Measurements from ENCODE around the gene RTN1.

The RTN1 gene

GRCh38 chr14:59769586-59769985 lies 101.0 kb downstream of the RTN1 start:
- H3K4me1 ChIP-seq (ENCODE audit: control insufficient read depth, insufficient read depth, low read length, poor library complexity, severe bottlenecking), result no peaks in the 10 kb centered on the region
- no peaks in the 10 kb centered on the region for H3K27me3 ChIP-seq (replicated peaks; ENCODE audit: control insufficient read depth, insufficient read depth, low read length, poor library complexity, severe bottlenecking)
- no peak for DNase-seq
- no peak overlapping the region for H3K27ac ChIP-seq (ENCODE audit: insufficient read depth, low read length, poor library complexity, severe bottlenecking)
- no peak overlapping the region for H3K4me3 ChIP-seq (ENCODE audit: insufficient read depth, low read depth, low read length, poor library complexity, severe bottlenecking)
- no peaks in the 10 kb centered on the region for H3K9me3 ChIP-seq (ENCODE audit: control insufficient read depth, low read length)
- no peaks in the 10 kb centered on the region for H3K36me3 ChIP-seq (ENCODE audit: control insufficient read depth, insufficient read depth, low read length)

- Histone ChIP-seq H3K36me3 (ENCODE audit: control insufficient read depth, insufficient read depth, low read length) (no peaks in the 10 kb centered on the region), H3K4me3 (ENCODE audit: insufficient read depth, low read depth, low read length, poor library complexity, severe bottlenecking) (no peak overlapping the region), H3K27me3 (replicated peaks; ENCODE audit: control insufficient read depth, insufficient read depth, low read length, poor library complexity, severe bottlenecking) (no peaks in the 10 kb centered on the region), H3K4me1 (ENCODE audit: control insufficient read depth, insufficient read depth, low read length, poor library complexity, severe bottlenecking) (no peaks in the 10 kb centered on the region), H3K9me3 (ENCODE audit: control insufficient read depth, low read length) (no peaks in the 10 kb centered on the region), H3K27ac (ENCODE audit: insufficient read depth, low read length, poor library complexity, severe bottlenecking) (no peak overlapping the region)
- no peak for DNase-seq
Measured at GRCh38 chr14:59768855-59769375, 101.7 kb downstream of the RTN1 start.

DNA sequence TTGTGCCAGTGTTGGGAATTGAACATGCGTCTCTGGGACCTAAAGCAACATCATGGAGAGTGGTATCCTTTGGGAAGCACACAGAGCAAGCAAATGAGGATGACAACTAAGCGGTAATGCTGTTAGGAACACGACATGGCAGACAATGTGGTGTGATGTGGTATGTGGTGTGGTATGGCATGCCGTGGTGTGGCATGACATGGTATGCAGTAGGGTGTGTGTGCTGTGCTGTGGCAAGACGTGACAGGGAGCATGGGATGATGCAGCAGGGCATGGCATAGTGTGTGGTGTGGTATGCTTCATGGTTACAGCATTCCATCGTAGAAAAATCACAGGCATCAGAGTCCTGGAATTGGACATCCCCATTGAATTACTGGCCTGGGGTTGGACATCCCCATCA lies 108.7 kb downstream of the RTN1 start:
- Histone ChIP-seq H3K4me3 (ENCODE audit: insufficient read depth, low read depth, low read length, poor library complexity, severe bottlenecking) (no peak overlapping the region), H3K4me1 (ENCODE audit: control insufficient read depth, insufficient read depth, low read length, poor library complexity, severe bottlenecking) (no peaks in the 10 kb centered on the region), H3K27me3 (replicated peaks; ENCODE audit: control insufficient read depth, insufficient read depth, low read length, poor library complexity, severe bottlenecking) (no peaks in the 10 kb centered on the region), H3K36me3 (ENCODE audit: control insufficient read depth, insufficient read depth, low read length) (no peaks in the 10 kb centered on the region), H3K27ac (ENCODE audit: insufficient read depth, low read length, poor library complexity, severe bottlenecking) (no peak overlapping the region), H3K9me3 (ENCODE audit: control insufficient read depth, low read length) (no peaks in the 10 kb centered on the region)
- DNase-seq, result no peak

- DNase-seq, result no peak
- H3K9me3 ChIP-seq (ENCODE audit: control insufficient read depth, low read length), result no peaks in the 10 kb centered on the region
- no peak overlapping the region for H3K27ac ChIP-seq (ENCODE audit: insufficient read depth, low read length, poor library complexity, severe bottlenecking)
- H3K36me3 ChIP-seq (ENCODE audit: control insufficient read depth, insufficient read depth, low read length), result no peaks in the 10 kb centered on the region
- no peaks in the 10 kb centered on the region for H3K4me1 ChIP-seq (ENCODE audit: control insufficient read depth, insufficient read depth, low read length, poor library complexity, severe bottlenecking)
- no peak overlapping the region for H3K4me3 ChIP-seq (ENCODE audit: insufficient read depth, low read depth, low read length, poor library complexity, severe bottlenecking)
- no peaks in the 10 kb centered on the region for H3K27me3 ChIP-seq (replicated peaks; ENCODE audit: control insufficient read depth, insufficient read depth, low read length, poor library complexity, severe bottlenecking)
Measured at GRCh38 chr14:59755409-59756135, 115.0 kb downstream of the RTN1 start.

DNA sequence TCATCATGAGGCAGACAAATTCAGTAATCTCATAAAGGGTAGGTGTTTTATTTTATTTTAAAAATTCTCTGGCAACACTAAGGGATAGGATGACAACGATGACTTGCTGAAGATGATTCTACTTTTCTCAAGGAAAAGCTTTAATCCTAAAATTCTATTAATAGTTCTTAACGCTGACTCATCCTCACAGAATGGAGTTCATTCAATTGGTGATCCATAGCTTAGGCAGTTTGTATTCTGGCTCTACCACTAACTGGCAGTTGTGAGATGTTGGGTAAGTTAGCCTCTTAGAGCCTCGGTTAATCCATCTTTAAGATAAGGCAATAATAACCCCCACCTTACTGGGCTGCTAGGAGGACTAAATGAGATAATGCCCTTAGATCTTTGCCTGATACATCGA lies 116.3 kb downstream of the RTN1 start:
- no peaks in the 10 kb centered on the region for H3K4me1 ChIP-seq (ENCODE audit: control insufficient read depth, insufficient read depth, low read length, poor library complexity, severe bottlenecking)

DNA sequence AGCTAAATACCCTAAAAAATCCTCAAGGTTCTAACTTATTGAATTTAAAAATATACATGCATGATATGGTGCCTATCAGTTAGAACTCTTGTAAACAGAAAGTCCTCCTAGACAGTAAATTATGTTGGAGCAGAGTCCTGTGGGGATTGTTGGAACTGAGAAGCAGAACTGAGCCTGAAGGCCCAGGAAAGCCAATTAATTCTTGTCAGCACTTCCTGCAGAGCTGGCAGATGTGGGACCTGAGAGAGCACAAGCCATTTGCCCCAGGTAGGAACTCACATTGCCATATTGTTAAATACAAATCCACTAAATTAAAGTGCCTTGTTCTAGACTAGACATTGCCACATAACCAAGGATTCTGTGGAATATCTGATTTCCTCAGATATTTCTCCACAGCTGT lies 117.1 kb downstream of the RTN1 start:
- Histone ChIP-seq H3K4me3 (ENCODE audit: insufficient read depth, low read depth, low read length, poor library complexity, severe bottlenecking) (no peak overlapping the region), H3K4me1 (ENCODE audit: control insufficient read depth, insufficient read depth, low read length, poor library complexity, severe bottlenecking) (no peaks in the 10 kb centered on the region), H3K36me3 (ENCODE audit: control insufficient read depth, insufficient read depth, low read length) (no peaks in the 10 kb centered on the region), H3K9me3 (ENCODE audit: control insufficient read depth, low read length) (no peaks in the 10 kb centered on the region), H3K27me3 (replicated peaks; ENCODE audit: control insufficient read depth, insufficient read depth, low read length, poor library complexity, severe bottlenecking) (no peaks in the 10 kb centered on the region), H3K27ac (ENCODE audit: insufficient read depth, low read length, poor library complexity, severe bottlenecking) (no peak overlapping the region)
- DNase-seq, result no peak

More for the DNA sequence above, 116.3 kb downstream of the RTN1 start:
- H3K27me3 ChIP-seq (replicated peaks; ENCODE audit: control insufficient read depth, insufficient read depth, low read length, poor library complexity, severe bottlenecking), result no peaks in the 10 kb centered on the region
- no peaks in the 10 kb centered on the region for H3K36me3 ChIP-seq (ENCODE audit: control insufficient read depth, insufficient read depth, low read length)
- no peaks in the 10 kb centered on the region for H3K9me3 ChIP-seq (ENCODE audit: control insufficient read depth, low read length)
- H3K27ac ChIP-seq (ENCODE audit: insufficient read depth, low read length, poor library complexity, severe bottlenecking), result no peak overlapping the region
- no peak overlapping the region for H3K4me3 ChIP-seq (ENCODE audit: insufficient read depth, low read depth, low read length, poor library complexity, severe bottlenecking)
- no peak for DNase-seq

DNA sequence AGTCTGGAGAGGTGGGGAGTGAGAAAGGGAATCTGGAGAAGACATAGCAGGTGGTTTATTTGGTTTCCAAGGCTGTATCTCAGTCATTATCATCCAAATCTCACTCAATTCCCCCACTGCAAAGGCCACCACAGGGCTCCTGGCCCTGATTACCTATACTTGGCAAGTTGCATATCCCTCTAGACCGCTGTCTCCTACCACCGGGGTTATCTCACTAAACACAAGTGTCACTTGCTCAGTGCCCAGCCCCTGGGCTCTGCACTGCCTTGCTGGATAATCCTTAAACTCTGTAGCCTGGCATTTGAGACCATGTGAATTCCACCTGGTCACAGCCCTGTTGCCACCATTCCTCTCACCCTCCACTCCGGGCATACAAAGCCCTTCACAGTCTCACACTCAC lies 119.0 kb downstream of the RTN1 start:
- H3K4me3 ChIP-seq (ENCODE audit: insufficient read depth, low read depth, low read length, poor library complexity, severe bottlenecking), result no peak overlapping the region
- H3K4me1 ChIP-seq (ENCODE audit: control insufficient read depth, insufficient read depth, low read length, poor library complexity, severe bottlenecking), result no peaks in the 10 kb centered on the region
- DNase-seq, result no peak
- no peaks in the 10 kb centered on the region for H3K27me3 ChIP-seq (replicated peaks; ENCODE audit: control insufficient read depth, insufficient read depth, low read length, poor library complexity, severe bottlenecking)
- no peaks in the 10 kb centered on the region for H3K36me3 ChIP-seq (ENCODE audit: control insufficient read depth, insufficient read depth, low read length)
- H3K27ac ChIP-seq (ENCODE audit: insufficient read depth, low read length, poor library complexity, severe bottlenecking), result no peak overlapping the region
- H3K9me3 ChIP-seq (ENCODE audit: control insufficient read depth, low read length), result no peaks in the 10 kb centered on the region

DNA sequence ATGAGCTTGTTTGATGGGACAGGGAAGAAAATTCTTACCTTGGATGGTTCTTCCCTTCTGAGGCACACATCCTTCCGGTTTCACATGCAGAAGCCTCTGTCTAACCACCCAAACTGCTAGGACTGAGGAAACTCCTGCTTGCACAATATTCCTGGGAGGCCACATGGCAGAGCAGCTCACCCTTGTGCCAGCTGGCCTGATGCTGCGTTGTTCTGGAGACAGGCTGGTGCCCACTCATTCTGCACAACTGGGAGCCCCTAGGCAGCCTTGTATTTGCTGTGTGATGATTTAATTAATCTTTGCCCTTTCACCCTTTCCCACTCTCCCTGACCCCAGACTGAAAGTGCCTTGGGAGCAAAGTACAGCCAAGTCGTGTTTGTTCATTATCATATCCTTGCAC lies 130.8 kb downstream of the RTN1 start:
- Histone ChIP-seq H3K27ac (ENCODE audit: insufficient read depth, low read length, poor library complexity, severe bottlenecking) (no peak overlapping the region), H3K27me3 (replicated peaks; ENCODE audit: control insufficient read depth, insufficient read depth, low read length, poor library complexity, severe bottlenecking) (no peaks in the 10 kb centered on the region), H3K36me3 (ENCODE audit: control insufficient read depth, insufficient read depth, low read length) (no peaks in the 10 kb centered on the region), H3K9me3 (ENCODE audit: control insufficient read depth, low read length) (no peaks in the 10 kb centered on the region), H3K4me3 (ENCODE audit: insufficient read depth, low read depth, low read length, poor library complexity, severe bottlenecking) (no peak overlapping the region), H3K4me1 (ENCODE audit: control insufficient read depth, insufficient read depth, low read length, poor library complexity, severe bottlenecking) (no peaks in the 10 kb centered on the region)
- DNase-seq, result no peak

- no peak for DNase-seq
- H3K4me3 ChIP-seq (ENCODE audit: insufficient read depth, low read depth, low read length, poor library complexity, severe bottlenecking), result no peak overlapping the region
Measured at GRCh38 chr14:59728304-59728703, 142.3 kb downstream of the RTN1 start.

DNA sequence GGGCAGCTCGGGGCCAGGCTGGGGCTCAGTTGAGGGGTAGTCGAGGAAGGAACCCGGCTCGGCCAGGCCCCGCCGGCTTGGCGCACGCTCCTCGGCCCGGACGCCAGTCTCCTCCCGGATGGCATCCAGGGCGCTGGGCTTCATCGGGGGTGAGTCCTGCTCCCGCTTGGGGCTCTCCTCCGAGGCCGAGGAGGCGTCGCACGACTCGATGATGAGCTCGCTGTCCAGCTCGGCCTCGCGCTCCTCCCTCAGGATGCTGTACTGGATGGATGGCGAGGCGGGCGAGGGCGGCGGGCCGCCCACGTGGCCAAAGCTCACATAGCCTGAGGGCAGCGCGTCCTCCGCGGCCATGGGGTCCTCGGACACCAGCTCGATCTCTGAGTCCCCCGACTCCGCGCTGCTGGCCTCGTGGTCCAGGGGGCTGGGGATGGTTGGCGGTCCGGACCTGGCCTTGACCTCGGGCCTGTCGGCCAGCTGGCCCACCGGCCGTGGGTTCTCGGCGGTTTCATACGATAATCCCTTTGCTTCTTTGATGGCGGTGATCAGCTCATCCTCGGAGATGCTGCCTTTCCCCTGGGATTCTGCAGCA lies 143.4 kb downstream of the RTN1 start:
- Histone ChIP-seq H3K36me3 (ENCODE audit: control insufficient read depth, insufficient read depth, low read length) (no peaks in the 10 kb centered on the region), H3K4me1 (ENCODE audit: control insufficient read depth, insufficient read depth, low read length, poor library complexity, severe bottlenecking) (no peaks in the 10 kb centered on the region), H3K4me3 (ENCODE audit: insufficient read depth, low read depth, low read length, poor library complexity, severe bottlenecking) (no peak overlapping the region), H3K27ac (ENCODE audit: insufficient read depth, low read length, poor library complexity, severe bottlenecking) (no peak overlapping the region), H3K27me3 (replicated peaks; ENCODE audit: control insufficient read depth, insufficient read depth, low read length, poor library complexity, severe bottlenecking) (no peaks in the 10 kb centered on the region), H3K9me3 (ENCODE audit: control insufficient read depth, low read length) (no peaks in the 10 kb centered on the region)
- DNase-seq, result no peak

More at GRCh38 chr14:59728304-59728703, 142.3 kb downstream of the RTN1 start:
- Histone ChIP-seq H3K36me3 (ENCODE audit: control insufficient read depth, insufficient read depth, low read length) (no peaks in the 10 kb centered on the region), H3K27me3 (replicated peaks; ENCODE audit: control insufficient read depth, insufficient read depth, low read length, poor library complexity, severe bottlenecking) (no peaks in the 10 kb centered on the region), H3K4me1 (ENCODE audit: control insufficient read depth, insufficient read depth, low read length, poor library complexity, severe bottlenecking) (no peaks in the 10 kb centered on the region), H3K27ac (ENCODE audit: insufficient read depth, low read length, poor library complexity, severe bottlenecking) (no peak overlapping the region), H3K9me3 (ENCODE audit: control insufficient read depth, low read length) (no peaks in the 10 kb centered on the region)
